Tibial artery (tissue), 4 donors: ENCODE measurements around the gene ACTR2.

ENCODE experiments used
- DNase-seq, 2 donors: peaks; one replicate each; pipeline ENCODE4 v3.0.0-alpha.2; 2019
- H3K27ac ChIP-seq, 2 donors: fragments of 200-600 bp; sonication (generic) in 1 of 2; 1 replicate in 1 of 2; 2 replicates in 1 of 2; pipeline ENCODE4 v1.5.1; 2018 to 2019; ENCODE audit warnings: mild to moderate bottlenecking in 1 of 2
- H3K27me3 ChIP-seq, 2 donors: fragments of 200-600 bp; sonication (generic) in 1 of 2; one replicate each; pipeline versions ENCODE4 v1.5.1 to v1.6.0; 2016 to 2019
- H3K36me3 ChIP-seq, 3 donors: fragments of 200-600 bp; sonication (generic) in 2 of 3; one replicate each; pipeline ENCODE4 v1.5.1; 2016 to 2019; ENCODE audit warnings: mild to moderate bottlenecking in 2 of 3
- H3K4me1 ChIP-seq, 4 donors: fragments of 200-600 bp; sonication (generic) in 2 of 4; 1 replicate in 3 of 4; 2 replicates in 1 of 4; pipeline ENCODE4 v1.5.1; 2016 to 2019
- H3K4me3 ChIP-seq, 2 donors: fragments of 200-600 bp; sonication (generic) in 1 of 2; 1 replicate in 1 of 2; 2 replicates in 1 of 2; pipeline ENCODE4 v1.5.1; 2018 to 2019; ENCODE audit warnings: mild to moderate bottlenecking in 2 of 2
- H3K9me3 ChIP-seq, 3 donors: fragments of 200-600 bp; sonication (generic) in 1 of 3; one replicate each; pipeline ENCODE4 v1.5.1; 2016 to 2019
- CTCF ChIP-seq, 2 experiments: fragments of 200-600 bp in 1 of 2; fragments of 450-650 bp in 1 of 2; IDR thresholded peaks; one replicate each; pipeline ENCODE4 v1.5.1; 2017 to 2019; ENCODE audit warnings: antibody characterized with exemption in 2 of 2, mild to moderate bottlenecking in 1 of 2, moderate library complexity in 1 of 2
- intact Hi-C: fragments of 100-400 bp; cut with DNase I; formaldehyde crosslinking; loops from one replicate; pipeline ENCODE4 v1.15.0; 2023; ENCODE audit warnings: low total_unique reads

ACTR2 gene

GRCh38 chr2:65279756-65280155, 52.1 kb downstream of the ACTR2 start:
- no peak overlapping the region for H3K27ac ChIP-seq
- no peaks in the 10 kb centered on the region for H3K36me3 ChIP-seq
- no peaks in the 10 kb centered on the region for H3K4me1 ChIP-seq
- no peaks in the 10 kb centered on the region for H3K9me3 ChIP-seq
- DNase-seq, result no peak
- no peaks in the 10 kb centered on the region for H3K27me3 ChIP-seq
- H3K4me3 ChIP-seq, result no peak overlapping the region
- no peak for TF ChIP-seq CTCF (IDR thresholded peaks at IDR 0.05)
- intact Hi-C loops, result no loop called here

GRCh38 chr2:65281627-65282351, 54.2 kb downstream of the ACTR2 start:
- Histone ChIP-seq H3K27ac (no peak overlapping the region), H3K4me3 (no peak overlapping the region), H3K27me3 (no peaks in the 10 kb centered on the region), H3K9me3 (no peaks in the 10 kb centered on the region), H3K36me3 (no peaks in the 10 kb centered on the region), H3K4me1 (no peaks in the 10 kb centered on the region)
- intact Hi-C loops, result no loop called here
- DNase-seq, result no peak
- no peak for TF ChIP-seq CTCF (IDR thresholded peaks at IDR 0.05)

DNA sequence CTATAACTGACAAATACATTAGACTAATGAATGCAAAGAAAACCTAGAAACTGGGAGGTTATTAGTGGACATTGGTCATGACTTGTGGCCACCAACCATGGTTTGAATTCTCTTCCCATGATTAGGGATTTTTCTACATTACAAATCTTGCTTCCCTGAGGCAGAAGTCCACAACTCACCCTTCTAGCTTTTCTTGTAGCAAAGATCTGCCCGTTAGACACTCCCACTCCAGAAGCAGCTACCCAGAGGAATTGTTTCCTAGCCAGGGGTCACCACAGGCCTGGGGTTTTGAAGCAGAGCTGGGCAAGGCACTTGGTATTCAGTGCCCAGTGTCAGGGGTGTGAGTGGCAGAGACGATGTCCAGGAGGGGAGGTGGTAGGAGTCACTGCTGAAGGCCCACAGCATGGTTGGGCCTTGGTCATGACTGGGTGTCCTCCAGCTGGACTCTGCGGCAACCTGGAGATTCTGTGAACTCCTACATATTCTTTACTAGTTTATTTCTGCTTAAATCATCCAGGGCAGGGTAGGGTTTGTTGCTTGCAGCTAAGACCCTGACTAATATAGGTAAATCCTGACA, 54.9 kb downstream of the ACTR2 start:
- Histone ChIP-seq H3K36me3 (no peaks in the 10 kb centered on the region), H3K4me3 (no peak overlapping the region), H3K4me1 (no peaks in the 10 kb centered on the region), H3K27me3 (no peaks in the 10 kb centered on the region), H3K9me3 (no peaks in the 10 kb centered on the region), H3K27ac (no peak overlapping the region)
- intact Hi-C loops, result no loop called here
- TF ChIP-seq CTCF (IDR thresholded peaks at IDR 0.05), result no peak
- DNase-seq, result no peak

DNA sequence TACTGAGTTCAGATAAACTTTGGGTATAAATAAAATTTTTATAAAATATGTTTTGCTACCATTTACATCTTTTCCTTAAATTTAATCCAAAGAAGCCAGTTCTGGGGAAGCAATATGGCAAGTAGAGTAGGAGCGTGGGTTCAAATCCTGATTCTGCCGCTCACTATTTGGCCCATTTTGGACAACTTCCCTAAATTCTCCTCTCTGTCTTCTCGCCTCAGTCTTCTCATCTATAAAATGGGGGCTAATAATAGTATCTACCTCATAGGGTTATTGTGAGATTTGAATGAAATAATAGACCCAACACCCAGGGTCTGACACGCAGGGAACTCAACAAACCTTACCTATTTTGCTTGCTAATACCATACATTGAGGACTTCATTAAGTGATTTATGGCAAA, 59.7 kb downstream of the ACTR2 start:
- Histone ChIP-seq H3K4me3 (no peak overlapping the region), H3K27me3 (no peaks in the 10 kb centered on the region), H3K9me3 (no peaks in the 10 kb centered on the region), H3K27ac (no peak overlapping the region), H3K36me3 (no peaks in the 10 kb centered on the region), H3K4me1 (no peaks in the 10 kb centered on the region)
- DNase-seq, result no peak
- intact Hi-C loops, result no loop called here
- no peak for TF ChIP-seq CTCF (IDR thresholded peaks at IDR 0.05)

DNA sequence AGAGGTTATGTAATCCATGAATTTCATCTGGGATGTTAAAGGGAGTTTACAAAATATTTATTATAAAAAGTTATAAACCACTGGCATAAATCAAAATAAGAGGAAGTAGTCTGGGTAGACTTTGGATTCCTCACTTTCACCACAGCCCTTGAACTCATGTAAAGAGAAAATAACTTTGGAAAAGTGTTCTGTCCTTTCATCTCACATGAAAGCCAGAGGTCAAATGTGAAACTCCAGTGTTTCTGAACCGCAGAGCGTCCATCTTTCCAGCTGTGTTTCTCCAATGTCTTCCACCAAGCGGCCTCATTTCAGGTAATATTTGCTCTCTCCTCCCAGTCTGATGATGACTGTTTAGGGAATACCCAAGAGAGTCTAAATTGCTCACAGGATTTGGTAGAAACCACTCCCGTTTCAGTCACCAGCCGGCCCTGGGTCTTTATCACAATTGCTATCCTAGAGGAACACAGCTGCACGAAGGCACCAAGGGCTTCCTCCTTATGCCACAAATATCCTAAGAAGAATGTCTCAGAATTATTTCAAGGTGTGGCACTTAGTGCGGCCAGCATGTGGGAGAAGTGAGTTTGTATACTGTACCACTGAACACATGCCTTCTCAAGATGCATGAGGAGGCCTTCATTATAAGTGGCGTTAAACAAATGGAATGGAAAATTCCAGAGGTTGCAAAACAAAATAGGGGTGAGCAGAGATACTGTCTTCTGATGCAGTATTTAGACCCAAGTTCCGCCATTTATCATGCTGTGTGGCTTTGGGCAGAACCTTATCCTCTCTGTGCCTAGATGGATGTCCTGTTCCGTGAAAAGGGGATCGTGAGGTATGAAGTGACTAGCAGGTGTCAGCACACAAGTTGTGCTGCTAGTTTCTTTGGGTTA, 63.8 kb downstream of the ACTR2 start:
- Histone ChIP-seq H3K27ac (no peak overlapping the region), H3K4me1 (no peaks in the 10 kb centered on the region), H3K4me3 (no peak overlapping the region), H3K36me3 (no peaks in the 10 kb centered on the region), H3K9me3 (no peaks in the 10 kb centered on the region), H3K27me3 (no peaks in the 10 kb centered on the region)
- intact Hi-C loops, result no loop called here
- TF ChIP-seq CTCF (IDR thresholded peaks at IDR 0.05), result no peak
- DNase-seq, result no peak
